NCI-H187 treated with DMSO at 0.1 percent for 48 hours (cell line): ENCODE measurements around the gene CABP7.

Source experiments
- DNase-seq: peaks from one replicate; lab custom pipeline; 2025; lab: John Stamatoyannopoulos, UW

CABP7 gene

GRCh38 chr22:29719899-29720645, at the start of gene CABP7:
Gene CABP7, plus strand, starts transcription at chr22:29720003. Its CDS starts 422 bp downstream, at chr22:29720425.
- no peak for DNase-seq

DNA sequence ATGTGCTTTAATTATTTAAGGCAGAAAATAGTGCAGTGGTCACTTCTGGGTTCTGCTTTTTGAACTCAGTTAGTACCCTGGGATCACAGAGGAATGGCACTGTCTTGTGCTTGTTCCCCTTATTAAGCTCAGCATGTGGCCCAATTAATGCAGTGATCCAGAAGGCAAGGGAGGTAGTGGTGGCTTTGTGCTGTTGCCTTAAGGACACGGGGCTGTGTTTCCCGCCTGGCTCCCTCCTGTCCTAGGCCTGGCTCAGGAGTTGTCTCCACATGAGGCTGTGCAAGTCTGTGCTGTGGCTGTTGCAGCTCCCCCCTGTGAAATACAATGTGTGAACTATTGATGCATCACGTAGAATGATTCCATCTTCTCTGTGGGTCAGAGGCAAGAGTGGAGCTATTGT, 49.2 kb upstream of the CABP7 start:
- no peak for DNase-seq

- DNase-seq: no peak
These were observed 46.3 kb upstream of the CABP7 start for GRCh38 chr22:29673361-29674066.

DNA sequence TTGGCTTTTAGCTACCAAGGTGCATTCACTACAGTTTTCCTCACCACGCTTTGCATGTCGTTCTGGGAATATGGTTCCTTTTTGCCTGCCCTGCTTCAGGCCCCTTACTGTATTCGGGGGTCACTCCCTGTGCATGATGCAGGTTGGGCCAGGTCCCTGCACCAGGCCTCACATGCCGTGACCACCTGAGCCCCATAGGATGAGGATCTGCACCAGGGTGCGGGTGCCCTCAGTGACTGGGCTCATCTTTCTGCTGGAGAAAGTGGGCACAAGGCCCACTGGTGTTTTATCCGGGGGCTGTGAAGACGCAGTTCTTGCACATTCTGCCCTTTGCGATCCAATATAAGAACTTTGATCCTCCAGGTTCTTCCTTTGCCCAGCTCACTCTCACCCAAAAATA, 45.7 kb upstream of the CABP7 start:
- DNase-seq: no peak

- DNase-seq: no peak
These were observed 40.5 kb upstream of the CABP7 start for GRCh38 chr22:29679316-29679715.

DNA sequence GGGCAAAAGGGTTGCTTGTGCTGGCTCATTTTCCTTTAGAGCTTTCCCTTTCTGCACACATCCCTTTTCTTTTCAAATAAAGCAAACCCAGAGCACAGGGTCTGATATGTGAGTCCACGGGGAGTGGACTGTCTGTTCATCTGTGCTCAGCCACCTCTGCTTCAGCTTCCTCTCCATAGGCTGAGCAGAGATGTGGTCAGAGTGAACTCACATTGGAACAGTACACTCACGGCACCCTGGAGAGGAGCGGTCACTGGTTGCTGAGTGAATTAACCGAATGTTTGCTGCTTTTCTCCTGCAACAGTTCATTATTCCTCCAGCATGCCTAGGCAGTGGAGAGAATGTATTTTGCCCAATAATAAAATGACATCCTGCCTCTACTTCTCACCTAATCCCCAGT, 36.3 kb upstream of the CABP7 start:
- no peak for DNase-seq

GRCh38 chr22:29684244-29684643, 35.6 kb upstream of the CABP7 start:
- no peak for DNase-seq

DNA sequence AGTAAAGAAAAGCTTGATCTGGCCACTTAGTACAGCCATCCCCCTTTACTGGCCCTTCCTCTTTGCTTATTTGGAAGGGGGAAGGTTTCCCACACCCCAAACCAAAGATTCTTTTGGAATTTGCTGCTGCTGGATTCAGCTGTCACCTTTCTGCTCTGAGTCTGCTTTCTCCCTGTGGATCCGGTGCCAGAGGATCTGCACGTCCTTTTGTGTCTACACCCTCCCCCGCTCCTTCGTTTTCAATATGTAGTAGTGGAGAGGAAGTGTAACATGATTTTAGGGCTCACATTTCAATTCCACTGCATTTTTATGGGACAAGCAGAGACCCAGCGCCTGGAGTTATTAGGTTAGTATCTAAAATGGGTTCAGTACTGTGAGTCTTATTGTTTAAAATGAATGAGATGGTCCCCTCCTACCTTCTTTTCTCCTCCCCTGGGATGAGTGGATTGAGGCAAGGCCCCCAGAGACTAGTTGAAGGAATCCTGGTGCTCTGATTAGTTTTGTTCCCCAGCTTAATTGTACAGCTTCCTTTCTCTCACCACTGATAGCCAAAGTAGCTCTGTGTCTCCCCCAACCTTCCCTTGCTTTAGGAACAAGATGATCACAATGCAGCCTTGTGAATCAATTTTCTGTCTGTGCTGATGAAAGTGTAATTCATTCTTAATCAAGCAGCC, 30.5 kb upstream of the CABP7 start:
- no peak for DNase-seq

GRCh38 chr22:29689880-29690213, 30.0 kb upstream of the CABP7 start:
- DNase-seq: no peak

GRCh38 chr22:29690476-29690875, 29.3 kb upstream of the CABP7 start:
- no peak for DNase-seq

DNA sequence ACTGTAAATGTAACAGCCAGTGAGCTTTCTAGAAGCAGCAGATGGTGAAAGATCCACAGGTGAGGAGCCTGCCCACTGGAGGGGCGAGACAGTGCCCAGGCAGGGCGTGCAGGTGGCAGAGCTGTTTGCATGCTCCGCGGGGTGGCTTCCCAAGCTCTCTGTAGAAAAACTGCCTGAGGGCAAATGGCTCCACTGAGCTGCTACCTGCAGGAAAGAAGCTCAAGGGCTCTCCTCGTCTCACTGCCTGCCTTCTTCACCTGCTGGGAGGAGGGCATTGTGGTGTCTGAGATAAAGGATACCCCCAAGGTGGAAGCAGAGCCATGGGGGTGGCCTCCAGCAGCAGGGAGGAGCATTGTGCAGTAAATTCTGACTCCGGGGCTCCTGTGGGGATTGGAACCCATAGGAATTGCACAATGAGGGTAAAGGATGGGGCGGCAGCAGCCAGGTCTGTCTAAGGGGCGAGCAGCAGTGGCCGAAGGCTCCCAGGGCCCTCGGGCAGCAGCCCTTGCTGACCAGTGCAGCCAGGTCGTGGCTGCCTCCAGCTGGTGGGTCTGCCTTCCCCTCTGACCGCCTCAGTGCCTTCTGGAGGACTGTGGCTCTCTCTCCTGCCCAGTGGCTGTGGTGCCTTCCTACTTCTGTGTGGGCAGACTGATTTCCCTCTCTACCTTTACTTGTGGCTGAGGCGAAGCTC, 28.0 kb upstream of the CABP7 start:
- DNase-seq: no peak

GRCh38 chr22:29692327-29692640, 27.5 kb upstream of the CABP7 start:
- DNase-seq: no peak

DNA sequence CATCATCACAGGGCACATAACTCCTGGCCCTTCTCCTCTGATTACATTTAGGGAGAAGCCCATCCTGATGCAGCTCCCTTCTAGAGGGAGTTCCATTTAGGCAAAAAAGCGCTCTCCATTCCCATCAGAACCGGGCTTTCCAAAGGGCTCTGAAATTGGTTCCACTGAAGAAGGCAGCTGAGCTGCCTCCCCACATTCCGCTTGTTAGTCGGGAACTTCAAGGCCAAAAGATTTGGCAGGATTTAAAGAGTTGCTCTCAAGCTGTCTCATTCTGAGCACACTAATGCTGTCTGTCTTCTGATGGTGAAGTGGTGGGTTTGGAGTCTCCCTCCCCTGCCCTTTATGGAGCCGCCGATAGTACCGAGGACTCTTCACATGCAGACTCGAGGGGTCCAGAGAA, 26.6 kb upstream of the CABP7 start:
- no peak for DNase-seq

DNA sequence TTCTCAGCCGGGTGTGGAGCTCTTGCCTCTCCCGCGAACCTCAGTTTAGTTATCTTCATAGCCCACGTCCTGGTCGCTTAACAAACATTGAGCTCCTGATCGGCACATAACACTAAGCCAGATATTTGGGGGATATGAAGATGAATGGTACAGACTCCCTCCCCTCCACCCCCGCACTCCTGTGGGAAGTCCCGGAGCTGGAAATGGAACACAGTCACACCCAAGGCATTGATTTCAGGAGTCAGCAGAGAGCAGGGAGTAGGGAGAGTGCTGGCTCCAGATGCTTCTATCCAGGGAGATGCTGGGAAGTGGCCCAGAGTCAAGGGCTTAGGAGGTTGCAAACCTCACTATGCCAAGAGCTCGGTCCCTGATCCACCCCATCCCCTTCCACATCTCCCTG, 26.1 kb upstream of the CABP7 start:
- DNase-seq: no peak

DNA sequence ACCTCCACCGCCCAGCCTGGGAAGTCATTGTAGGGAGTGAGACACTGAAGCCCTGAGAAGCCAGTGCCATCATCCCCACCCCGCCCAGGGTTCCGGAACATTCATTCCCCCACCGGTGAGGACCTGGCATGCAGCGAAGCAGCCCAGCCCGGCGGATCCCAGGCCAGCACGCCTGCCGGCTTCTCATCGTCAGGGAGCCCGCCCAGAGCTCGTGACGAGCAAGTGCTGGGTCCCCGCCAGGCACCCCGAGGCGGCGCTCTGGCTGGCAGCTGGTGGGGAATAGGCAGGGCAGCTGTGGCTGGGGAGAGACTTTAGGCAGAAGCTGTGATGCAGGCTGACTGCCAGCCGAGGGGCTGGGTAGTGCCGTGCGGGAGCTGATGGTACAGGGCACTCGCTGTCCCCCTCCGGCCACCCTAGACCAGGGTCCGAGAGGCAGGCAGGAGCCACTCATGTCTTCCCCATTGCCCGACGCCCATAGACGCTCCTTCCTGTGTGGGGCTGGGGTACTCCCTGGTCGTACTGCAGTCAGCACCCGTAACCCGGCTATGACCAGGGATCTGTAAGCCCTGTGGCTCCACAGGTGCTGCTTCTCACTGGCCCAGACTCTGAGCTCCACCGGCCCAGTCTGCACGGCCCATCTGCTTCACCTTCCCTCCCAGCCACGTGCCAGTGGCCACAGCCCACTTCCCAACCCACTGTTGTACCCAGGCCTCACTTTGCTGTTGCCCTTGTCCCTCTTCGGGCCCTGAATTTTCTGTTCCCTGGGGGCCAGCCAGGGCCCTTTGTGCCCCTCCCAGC, 24.5 kb upstream of the CABP7 start:
- no peak for DNase-seq

GRCh38 chr22:29697853-29698598, 21.8 kb upstream of the CABP7 start:
- DNase-seq: no peak

DNA sequence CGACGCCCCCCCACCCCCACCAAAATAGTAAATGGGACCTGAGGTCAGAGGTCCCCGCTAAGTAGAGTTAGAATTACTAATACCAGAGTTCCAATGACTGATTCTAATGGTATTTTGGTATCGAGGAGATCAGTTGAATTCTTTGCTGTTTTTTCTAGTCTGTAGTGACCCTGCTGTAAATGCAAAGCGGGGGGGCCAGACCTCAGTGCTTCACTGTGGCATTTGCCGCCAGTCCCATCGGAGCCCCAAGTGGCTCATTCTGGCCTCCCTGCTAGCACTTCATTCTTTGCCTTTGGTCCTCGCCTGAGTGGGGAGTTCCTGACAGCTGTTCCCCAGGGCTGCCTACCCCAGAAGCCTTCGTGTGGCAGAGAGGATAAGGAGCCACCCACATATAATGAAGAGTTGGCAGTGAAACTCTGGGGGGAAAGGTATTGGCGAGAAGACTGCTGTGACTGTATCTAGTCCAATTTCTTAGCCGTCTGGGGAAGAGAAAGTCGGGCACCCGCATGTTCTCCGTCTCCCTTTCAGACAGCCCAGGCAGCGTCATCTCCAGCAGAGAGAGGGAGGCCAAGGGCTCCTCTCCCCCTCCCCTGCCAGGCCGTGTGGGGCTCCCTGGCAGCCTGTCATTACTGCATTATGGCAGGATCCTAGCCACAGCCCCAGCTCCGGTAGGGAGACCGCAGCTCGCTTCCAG, 19.4 kb upstream of the CABP7 start:
- DNase-seq: no peak

DNA sequence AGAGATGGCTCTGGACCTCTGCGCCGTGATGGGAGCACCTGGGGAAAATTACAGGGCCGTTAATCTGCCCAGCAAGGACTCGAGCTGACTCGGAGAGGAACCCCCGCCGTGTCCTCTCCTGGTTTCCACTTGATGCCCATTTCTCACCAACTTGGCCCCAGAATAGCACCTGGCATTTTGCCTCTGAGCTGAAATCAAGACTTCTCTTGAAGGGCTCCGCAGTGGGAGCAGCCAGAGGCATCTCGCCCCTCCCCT, 19.0 kb upstream of the CABP7 start:
- no peak for DNase-seq

GRCh38 chr22:29701155-29701999, 18.4 kb upstream of the CABP7 start:
- DNase-seq: no peak
